ENCODE data around the gene GLRX2.

DNA sequence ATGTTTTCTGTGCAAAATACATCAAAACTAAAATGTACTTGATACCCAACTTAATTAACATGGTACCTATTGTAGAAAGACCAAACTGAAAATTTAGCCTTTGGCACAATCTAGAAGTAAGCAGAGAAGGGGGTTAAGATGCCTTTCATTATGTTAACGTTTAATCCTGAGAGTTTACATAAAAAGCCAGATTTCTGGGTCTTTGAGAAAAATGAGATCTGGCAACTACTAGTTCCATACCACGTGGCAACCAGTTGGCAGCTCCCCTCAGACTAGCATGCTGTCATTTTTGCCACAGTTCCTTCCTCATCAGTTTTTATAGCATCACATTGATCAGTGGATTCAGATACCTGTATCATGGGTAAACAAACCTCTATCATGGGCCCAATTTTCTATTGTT lies 44.3 kb downstream of the GLRX2 start:
- TF ChIP-seq SP1 (IDR thresholded peaks at IDR 0.05) (no peak), CTCF (IDR thresholded peaks at IDR 0.05; ENCODE audit: low read depth, low read length, missing input control) (no peak), EGR1 (IDR thresholded peaks at IDR 0.05; ENCODE audit: low read depth in 2 of 2) (no peak), RXRA (IDR thresholded peaks at IDR 0.05) (no peak), JUND (IDR thresholded peaks at IDR 0.05) (no peak), REST (IDR thresholded peaks at IDR 0.05) (no peak), GABPA (IDR thresholded peaks at IDR 0.05 in 1 of 2, conservative IDR thresholded peaks at IDR 0.05 in 1 of 2) (no peak), YY1 (IDR thresholded peaks at IDR 0.05) (no peak)
- TF ChIP-seq, protein P1, sequence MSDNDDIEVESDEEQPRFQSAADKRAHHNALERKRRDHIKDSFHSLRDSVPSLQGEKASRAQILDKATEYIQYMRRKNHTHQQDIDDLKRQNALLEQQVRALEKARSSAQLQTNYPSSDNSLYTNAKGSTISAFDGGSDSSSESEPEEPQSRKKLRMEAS (IDR thresholded peaks at IDR 0.05) = no peak

All from liver (tissue), 3 donors.